Mesendoderm (in vitro differentiated cells): ENCODE data around the gene IGF2R. TPM values are rescaled to one million over a fixed set of nuclear protein-coding genes. Genes with fewer than 3 reads are reported as not detected.
"Not testable (repeated sequence)": the region's sequence is repeated elsewhere in the genome, so short reads cannot be mapped to it uniquely, and the experiment has no call there.

Source experiments
- DNase-seq: peaks from one replicate; pipeline ENCODE4 v3.0.0; 2013
- H2AK5ac ChIP-seq: 2 replicates; pipeline ENCODE4 v1.6.1; 2013; ENCODE audit warnings: low read length, inconsistent platforms
- H2BK120ac ChIP-seq: 2 replicates; pipeline ENCODE4 v1.6.1; 2013; ENCODE audit warnings: low read depth, mild to moderate bottlenecking, low read length, moderate library complexity, mixed read lengths
- H2BK15ac ChIP-seq: replicated peaks from 2 replicates; pipeline ENCODE4 v1.6.1; 2013; ENCODE audit warnings: low read depth, mild to moderate bottlenecking, moderate library complexity
- H2BK5ac ChIP-seq: 2 replicates; pipeline ENCODE4 v1.6.1; 2013; ENCODE audit warnings: low read length, inconsistent platforms
- H3K18ac ChIP-seq: 2 replicates; pipeline ENCODE4 v1.6.1; 2013; ENCODE audit warnings: mild to moderate bottlenecking, low read length, mixed read lengths
- H3K23ac ChIP-seq: one replicate; pipeline ENCODE4 v1.6.1; 2013; ENCODE audit warnings: low read length
- H3K27ac ChIP-seq: 2 replicates; pipeline ENCODE4 v1.5.1; 2013; ENCODE audit warnings: low read depth, mild to moderate bottlenecking, inconsistent platforms, low read length, moderate library complexity
- H3K27me3 ChIP-seq: 2 replicates; pipeline ENCODE4 v1.6.1; 2013; ENCODE audit warnings: low read length, control low read depth, mild to moderate bottlenecking, inconsistent platforms; ENCODE audit not compliant: insufficient read depth, poor library complexity
- H3K36me3 ChIP-seq: 2 replicates; pipeline ENCODE4 v1.6.1; 2013; ENCODE audit warnings: low read length, inconsistent platforms; ENCODE audit not compliant: control insufficient read depth, insufficient read depth
- H3K4ac ChIP-seq: one replicate; pipeline ENCODE4 v1.6.1; 2013; ENCODE audit warnings: low read depth, mild to moderate bottlenecking, low read length, moderate library complexity
- H3K4me1 ChIP-seq: 2 replicates; pipeline ENCODE4 v1.6.1; 2013; ENCODE audit warnings: low read depth, low read length, inconsistent platforms; ENCODE audit not compliant: control insufficient read depth
- H3K4me2 ChIP-seq: 2 replicates; pipeline ENCODE4 v1.6.1; 2013; ENCODE audit warnings: low read length
- H3K4me3 ChIP-seq: 2 replicates; pipeline ENCODE4 v1.5.1; 2013; ENCODE audit warnings: mild to moderate bottlenecking, low read length
- H3K56ac ChIP-seq: one replicate; pipeline ENCODE4 v1.6.1; 2013; ENCODE audit warnings: low read length
- H3K79me1 ChIP-seq: 2 replicates; pipeline ENCODE4 v1.6.1; 2013; ENCODE audit warnings: low read length, inconsistent platforms
- H3K79me2 ChIP-seq: 2 replicates; pipeline ENCODE4 v1.6.1; 2013; ENCODE audit warnings: mild to moderate bottlenecking, low read length; ENCODE audit not compliant: control insufficient read depth, insufficient read depth
- H3K9ac ChIP-seq: 2 replicates; pipeline ENCODE4 v1.6.1; 2013; ENCODE audit warnings: low read length, inconsistent platforms
- H4K5ac ChIP-seq: one replicate; pipeline ENCODE4 v1.6.1; 2013; ENCODE audit warnings: low read length
- H4K8ac ChIP-seq: one replicate; pipeline ENCODE4 v1.6.1; 2013; ENCODE audit warnings: low read depth, mild to moderate bottlenecking, control low read depth, low read length, moderate library complexity
- WGBS: extraction: QIAGEN DNeasy Blood & Tissue Kit; methylation state at CpG from one replicate; pipeline ENCODE4 v1.1.7; 2013; ENCODE audit warnings: low lambda C conversion rate, missing lambda C conversion rate; ENCODE audit not compliant: insufficient coverage; ENCODE audit errors: extremely low coverage; 5-methylcytosine and 5-hydroxymethylcytosine counted together
- polyA plus RNA-seq, 2 experiments: library from polyadenylated mRNA; stranded (reverse); fragments of 200-250 nt; gene quantifications; one replicate each; pipeline ENCODE4 v1.2.3, GENCODE V29; 2013

IGF2R gene, protein sequence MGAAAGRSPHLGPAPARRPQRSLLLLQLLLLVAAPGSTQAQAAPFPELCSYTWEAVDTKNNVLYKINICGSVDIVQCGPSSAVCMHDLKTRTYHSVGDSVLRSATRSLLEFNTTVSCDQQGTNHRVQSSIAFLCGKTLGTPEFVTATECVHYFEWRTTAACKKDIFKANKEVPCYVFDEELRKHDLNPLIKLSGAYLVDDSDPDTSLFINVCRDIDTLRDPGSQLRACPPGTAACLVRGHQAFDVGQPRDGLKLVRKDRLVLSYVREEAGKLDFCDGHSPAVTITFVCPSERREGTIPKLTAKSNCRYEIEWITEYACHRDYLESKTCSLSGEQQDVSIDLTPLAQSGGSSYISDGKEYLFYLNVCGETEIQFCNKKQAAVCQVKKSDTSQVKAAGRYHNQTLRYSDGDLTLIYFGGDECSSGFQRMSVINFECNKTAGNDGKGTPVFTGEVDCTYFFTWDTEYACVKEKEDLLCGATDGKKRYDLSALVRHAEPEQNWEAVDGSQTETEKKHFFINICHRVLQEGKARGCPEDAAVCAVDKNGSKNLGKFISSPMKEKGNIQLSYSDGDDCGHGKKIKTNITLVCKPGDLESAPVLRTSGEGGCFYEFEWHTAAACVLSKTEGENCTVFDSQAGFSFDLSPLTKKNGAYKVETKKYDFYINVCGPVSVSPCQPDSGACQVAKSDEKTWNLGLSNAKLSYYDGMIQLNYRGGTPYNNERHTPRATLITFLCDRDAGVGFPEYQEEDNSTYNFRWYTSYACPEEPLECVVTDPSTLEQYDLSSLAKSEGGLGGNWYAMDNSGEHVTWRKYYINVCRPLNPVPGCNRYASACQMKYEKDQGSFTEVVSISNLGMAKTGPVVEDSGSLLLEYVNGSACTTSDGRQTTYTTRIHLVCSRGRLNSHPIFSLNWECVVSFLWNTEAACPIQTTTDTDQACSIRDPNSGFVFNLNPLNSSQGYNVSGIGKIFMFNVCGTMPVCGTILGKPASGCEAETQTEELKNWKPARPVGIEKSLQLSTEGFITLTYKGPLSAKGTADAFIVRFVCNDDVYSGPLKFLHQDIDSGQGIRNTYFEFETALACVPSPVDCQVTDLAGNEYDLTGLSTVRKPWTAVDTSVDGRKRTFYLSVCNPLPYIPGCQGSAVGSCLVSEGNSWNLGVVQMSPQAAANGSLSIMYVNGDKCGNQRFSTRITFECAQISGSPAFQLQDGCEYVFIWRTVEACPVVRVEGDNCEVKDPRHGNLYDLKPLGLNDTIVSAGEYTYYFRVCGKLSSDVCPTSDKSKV (N-terminal part only)
- 19.9 TPM for polyA plus RNA-seq (2013, experiment 1 of 2)
- polyA plus RNA-seq (2013, experiment 2 of 2) = 19.9 TPM

DNA sequence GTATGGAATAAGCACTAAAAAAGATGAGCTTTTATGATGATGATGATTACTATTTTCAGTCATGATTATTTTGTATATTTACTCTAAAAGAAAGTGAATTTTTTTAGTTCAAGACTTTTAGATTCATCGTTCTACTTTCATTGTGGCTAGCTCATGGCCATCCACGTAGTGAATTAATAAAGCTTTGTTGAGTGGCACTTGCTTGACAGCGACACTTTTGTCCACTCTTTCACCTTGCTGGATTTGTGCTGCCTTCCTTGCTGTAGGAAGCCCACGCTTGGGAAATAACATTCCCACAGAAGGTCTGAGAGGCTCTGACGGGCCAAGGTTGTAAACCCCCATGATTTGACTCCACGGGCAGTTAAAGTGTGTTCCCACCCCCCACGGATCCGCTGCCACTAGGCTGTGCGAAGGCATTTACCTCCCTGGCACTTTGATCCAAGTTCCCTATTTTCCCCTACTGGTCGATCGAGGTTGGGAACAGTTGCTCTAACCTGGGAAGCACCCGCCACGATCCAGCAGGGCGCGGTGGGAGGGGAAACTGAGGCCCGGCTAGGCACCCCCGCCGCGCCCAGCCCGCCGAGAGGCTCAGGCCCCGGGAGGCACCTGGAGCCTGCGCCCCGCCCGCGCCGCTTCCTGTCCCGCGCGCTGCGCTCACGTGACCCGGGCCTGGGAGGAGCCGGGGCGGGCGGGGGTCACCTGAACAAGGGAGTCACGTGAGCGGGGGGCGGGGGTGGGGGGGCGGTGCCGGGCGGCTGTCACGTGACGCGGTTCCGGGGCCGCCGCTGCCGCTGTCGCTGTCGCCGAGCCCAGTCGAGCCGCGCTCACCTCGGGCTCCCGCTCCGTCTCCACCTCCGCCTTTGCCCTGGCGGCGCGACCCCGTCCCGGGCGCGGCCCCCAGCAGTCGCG, at the start of gene IGF2R:
Gene IGF2R (plus strand): TSS at position 788 of the 909 bp plus-strand sequence. CDS start 165 bp downstream, outside the sequence.
- H3K18ac ChIP-seq = peak within 1 kb of the TSS; percentile 82
- peaks cover 33% of the 10 kb centered on the region for H3K79me2 ChIP-seq
- peak within 1 kb of the TSS; percentile 80 for H3K4me3 ChIP-seq
- no peak within 1 kb of the TSS for H4K8ac ChIP-seq
- H3K4me2 ChIP-seq = peak within 1 kb of the TSS; percentile 98
- DNase-seq = peak; percentile 95
- WGBS = no CpG with 5 or more reads among the region's 68 CpGs
- no peak within 1 kb of the TSS for H2AK5ac ChIP-seq
- H3K36me3 ChIP-seq = no peaks in the 10 kb centered on the region
- peak within 1 kb of the TSS; percentile 55 for H2BK5ac ChIP-seq
- H3K9ac ChIP-seq = peak within 1 kb of the TSS; percentile 91
- no peaks in the 10 kb centered on the region for H3K4me1 ChIP-seq
- peak within 1 kb of the TSS; percentile 94 for H3K56ac ChIP-seq
- no peaks in the 10 kb centered on the region for H3K79me1 ChIP-seq
- no peak within 1 kb of the TSS for H2BK15ac ChIP-seq
- peak within 1 kb of the TSS; percentile 92 for H4K5ac ChIP-seq
- H2BK120ac ChIP-seq = no peak within 1 kb of the TSS
- H3K27me3 ChIP-seq = no peaks in the 10 kb centered on the region
- peak within 1 kb of the TSS; percentile 68 for H3K27ac ChIP-seq
- H3K23ac ChIP-seq = peak within 1 kb of the TSS; percentile 94
- H3K4ac ChIP-seq = peak within 1 kb of the TSS; percentile 78

DNA sequence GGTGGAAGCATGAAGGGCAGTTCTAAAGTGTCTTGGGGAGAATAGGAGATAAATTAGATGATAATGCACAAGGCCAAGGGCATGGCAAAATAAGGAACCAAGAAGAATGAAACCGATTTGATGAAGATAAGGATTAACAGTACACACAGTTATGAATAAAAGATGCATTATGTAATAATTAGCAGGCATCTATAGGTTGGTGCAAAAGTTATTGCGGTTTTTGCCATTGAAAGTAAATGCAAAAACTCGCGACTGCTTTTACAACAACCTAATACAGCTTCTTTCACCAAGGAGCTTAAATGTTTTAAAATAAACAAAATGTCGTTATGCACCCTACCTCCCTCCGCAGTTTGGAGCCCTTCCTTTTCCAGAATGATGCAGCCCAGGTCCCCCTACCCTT, 49.1 kb upstream of the IGF2R start:
- Histone ChIP-seq H3K4me1 (no peaks in the 10 kb centered on the region), H3K4me2 (no peak overlapping the region), H4K8ac (no peak overlapping the region), H3K4ac (no peak overlapping the region), H2BK5ac (no peak overlapping the region), H3K4me3 (no peak overlapping the region), H2BK120ac (no peak overlapping the region), H3K36me3 (no peaks in the 10 kb centered on the region), H3K79me2 (no peaks in the 10 kb centered on the region), H3K79me1 (no peaks in the 10 kb centered on the region), H3K9ac (no peak overlapping the region), H3K56ac (no peak overlapping the region), H3K27me3 (no peaks in the 10 kb centered on the region), H2BK15ac (no peak overlapping the region), H4K5ac (no peak overlapping the region), H3K18ac (no peak overlapping the region), H3K23ac (no peak overlapping the region), H2AK5ac (no peak overlapping the region), H3K27ac (no peak overlapping the region)
- no CpG with 5 or more reads among the region's 6 CpGs for WGBS
- DNase-seq = no peak

DNA sequence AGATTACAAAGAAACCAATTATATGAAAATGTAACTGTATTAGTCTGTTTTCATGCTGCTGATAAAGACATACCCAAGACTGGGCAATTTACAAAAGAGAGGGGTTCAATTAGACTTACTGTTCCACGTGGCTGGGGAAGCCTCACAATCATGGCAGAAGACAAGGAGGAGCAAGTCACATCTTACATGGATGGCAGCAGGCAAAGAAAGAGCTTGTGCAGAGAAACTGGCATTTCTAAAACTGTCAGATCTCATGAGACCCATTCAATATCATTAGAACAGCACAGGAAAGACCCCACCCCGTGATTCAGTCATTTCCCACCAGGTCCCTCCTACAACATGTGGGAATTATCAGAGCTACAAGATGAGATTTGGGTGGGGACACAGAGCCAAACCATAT, 44.7 kb upstream of the IGF2R start:
- not testable (repeated sequence) for H3K23ac ChIP-seq, H3K79me2 ChIP-seq, H2BK15ac ChIP-seq, H4K5ac ChIP-seq, H3K4me2 ChIP-seq, H3K18ac ChIP-seq, H3K56ac ChIP-seq, H3K36me3 ChIP-seq, H2AK5ac ChIP-seq, H3K9ac ChIP-seq, H3K27me3 ChIP-seq, H3K4ac ChIP-seq, H2BK120ac ChIP-seq, H3K4me3 ChIP-seq, H4K8ac ChIP-seq, H3K27ac ChIP-seq, DNase-seq, H2BK5ac ChIP-seq, H3K4me1 ChIP-seq, H3K79me1 ChIP-seq
- WGBS = no CpG with 5 or more reads among the region's 2 CpGs

DNA sequence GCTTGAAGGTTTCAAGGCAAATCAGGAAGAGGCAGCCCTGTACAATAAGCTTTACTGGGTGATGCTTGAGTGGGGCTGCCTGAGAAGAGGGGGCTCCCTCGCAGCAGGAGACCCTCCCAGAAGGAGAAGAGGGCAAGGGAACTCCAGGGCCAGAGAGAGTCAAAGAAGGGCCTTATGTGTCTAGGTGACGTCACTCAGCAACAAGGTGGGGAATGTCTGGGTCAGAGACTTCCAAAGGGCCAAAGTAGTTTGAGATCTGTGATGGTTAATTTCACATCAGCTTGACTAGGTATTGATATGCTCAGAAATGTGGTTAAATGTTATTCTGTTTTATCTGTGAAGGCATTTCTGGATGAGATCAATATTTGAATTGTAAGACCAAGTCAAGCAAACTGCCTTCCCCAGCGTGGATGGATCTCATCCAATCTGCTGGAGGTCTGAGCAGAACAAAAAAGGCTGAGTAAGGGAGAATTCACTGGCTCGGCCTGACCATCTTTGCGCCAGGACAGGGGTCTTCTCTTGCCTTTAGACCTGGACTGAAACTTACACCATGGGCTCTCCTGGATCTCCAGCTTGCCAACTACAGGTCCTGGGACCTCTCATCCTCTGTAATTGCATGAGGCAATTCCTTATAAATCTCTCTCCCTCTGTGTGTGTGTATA, 42.2 kb upstream of the IGF2R start:
- H2AK5ac ChIP-seq = no peak overlapping the region
- no peak overlapping the region for H3K4ac ChIP-seq
- H2BK120ac ChIP-seq = no peak overlapping the region
- no peak overlapping the region for H2BK15ac ChIP-seq
- no peak overlapping the region for H3K4me3 ChIP-seq
- no peaks in the 10 kb centered on the region for H3K79me2 ChIP-seq
- no peak for DNase-seq
- H3K4me2 ChIP-seq = no peak overlapping the region
- no peak overlapping the region for H3K9ac ChIP-seq
- no peaks in the 10 kb centered on the region for H3K36me3 ChIP-seq
- no peaks in the 10 kb centered on the region for H3K27me3 ChIP-seq
- H3K18ac ChIP-seq = no peak overlapping the region
- no peak overlapping the region for H4K8ac ChIP-seq
- H3K4me1 ChIP-seq = no peaks in the 10 kb centered on the region
- H3K27ac ChIP-seq = no peak overlapping the region
- H3K56ac ChIP-seq = no peak overlapping the region
- H4K5ac ChIP-seq = no peak overlapping the region
- WGBS = no CpG with 5 or more reads among the region's 5 CpGs
- no peak overlapping the region for H3K23ac ChIP-seq
- H2BK5ac ChIP-seq = no peak overlapping the region
- no peaks in the 10 kb centered on the region for H3K79me1 ChIP-seq
